Colon (tissue), 2 donors: ENCODE results near the gene HIPK4.
"Not testable (repeated sequence)": the region's sequence is repeated elsewhere in the genome, so short reads cannot be mapped to it uniquely, and the experiment has no call there.

Source experiments
- FAIRE-seq: peaks from 2 replicates; lab custom pipeline; 2012; peaks lifted over from hg19 to GRCh38; lab: Jason Lieb, UNC
- donor health status: control.
- donor health status: control.

Gene HIPK4, protein sequence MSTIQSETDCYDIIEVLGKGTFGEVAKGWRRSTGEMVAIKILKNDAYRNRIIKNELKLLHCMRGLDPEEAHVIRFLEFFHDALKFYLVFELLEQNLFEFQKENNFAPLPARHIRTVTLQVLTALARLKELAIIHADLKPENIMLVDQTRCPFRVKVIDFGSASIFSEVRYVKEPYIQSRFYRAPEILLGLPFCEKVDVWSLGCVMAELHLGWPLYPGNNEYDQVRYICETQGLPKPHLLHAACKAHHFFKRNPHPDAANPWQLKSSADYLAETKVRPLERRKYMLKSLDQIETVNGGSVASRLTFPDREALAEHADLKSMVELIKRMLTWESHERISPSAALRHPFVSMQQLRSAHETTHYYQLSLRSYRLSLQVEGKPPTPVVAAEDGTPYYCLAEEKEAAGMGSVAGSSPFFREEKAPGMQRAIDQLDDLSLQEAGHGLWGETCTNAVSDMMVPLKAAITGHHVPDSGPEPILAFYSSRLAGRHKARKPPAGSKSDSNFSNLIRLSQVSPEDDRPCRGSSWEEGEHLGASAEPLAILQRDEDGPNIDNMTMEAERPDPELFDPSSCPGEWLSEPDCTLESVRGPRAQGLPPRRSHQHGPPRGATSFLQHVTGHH

DNA sequence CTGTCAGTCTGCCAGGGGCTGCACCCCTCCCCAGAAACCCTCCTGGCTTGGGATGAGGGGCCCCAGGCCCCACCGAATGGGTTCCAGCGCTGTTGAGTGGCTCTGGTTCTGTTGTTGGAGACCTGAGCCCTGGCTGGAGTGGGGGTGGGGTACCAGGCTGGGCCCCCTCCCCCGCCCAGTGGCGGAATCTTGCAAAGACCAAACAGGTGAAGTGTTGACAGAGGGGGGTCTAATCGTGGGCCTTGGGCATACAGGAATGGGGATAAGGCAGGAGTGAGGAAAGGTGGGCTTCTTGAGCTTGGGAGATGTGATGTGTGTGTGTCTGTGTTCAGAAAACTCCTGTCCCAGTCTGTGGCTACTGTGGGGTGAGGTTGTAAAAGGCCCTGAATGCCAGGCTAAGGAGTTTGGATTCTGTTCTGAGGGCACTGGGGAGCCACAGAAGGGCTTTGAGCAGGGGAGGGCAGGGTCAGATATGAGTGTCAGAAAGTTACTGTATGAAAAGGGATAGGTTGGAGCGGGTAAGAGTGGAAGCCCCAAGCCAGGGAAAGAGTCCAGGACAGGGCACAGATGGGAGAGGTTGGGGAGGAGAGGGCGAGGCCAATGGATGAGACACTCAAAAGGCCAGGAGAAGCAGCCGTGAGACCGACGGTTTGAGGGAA, at the start of gene HIPK4:
Gene HIPK4, minus strand, starts transcription at position 98 of the 659 bp plus-strand sequence. CDS start 279 bp downstream, outside the sequence.
- FAIRE-seq, result no peak

DNA sequence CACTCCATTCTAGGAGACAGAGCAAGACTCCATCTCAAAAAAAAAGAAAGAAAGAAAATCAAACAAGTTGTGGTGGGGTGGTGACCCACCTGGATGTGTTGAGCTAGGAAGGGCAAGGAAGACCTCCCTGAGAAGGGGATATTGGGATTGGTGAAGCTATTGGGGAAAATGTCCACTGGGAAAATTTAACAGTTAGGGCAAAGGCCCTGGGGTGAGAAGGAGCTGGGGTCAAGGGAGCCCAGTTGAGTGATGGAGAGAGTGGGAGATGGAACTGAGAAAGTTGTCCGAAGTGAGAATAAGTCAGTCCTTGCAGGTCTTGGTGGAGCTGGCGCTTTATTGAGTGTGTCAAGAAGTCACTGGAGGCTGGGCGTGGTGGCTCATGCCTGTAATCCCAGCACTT, 48.3 kb upstream of the HIPK4 start:
- no peak for FAIRE-seq

DNA sequence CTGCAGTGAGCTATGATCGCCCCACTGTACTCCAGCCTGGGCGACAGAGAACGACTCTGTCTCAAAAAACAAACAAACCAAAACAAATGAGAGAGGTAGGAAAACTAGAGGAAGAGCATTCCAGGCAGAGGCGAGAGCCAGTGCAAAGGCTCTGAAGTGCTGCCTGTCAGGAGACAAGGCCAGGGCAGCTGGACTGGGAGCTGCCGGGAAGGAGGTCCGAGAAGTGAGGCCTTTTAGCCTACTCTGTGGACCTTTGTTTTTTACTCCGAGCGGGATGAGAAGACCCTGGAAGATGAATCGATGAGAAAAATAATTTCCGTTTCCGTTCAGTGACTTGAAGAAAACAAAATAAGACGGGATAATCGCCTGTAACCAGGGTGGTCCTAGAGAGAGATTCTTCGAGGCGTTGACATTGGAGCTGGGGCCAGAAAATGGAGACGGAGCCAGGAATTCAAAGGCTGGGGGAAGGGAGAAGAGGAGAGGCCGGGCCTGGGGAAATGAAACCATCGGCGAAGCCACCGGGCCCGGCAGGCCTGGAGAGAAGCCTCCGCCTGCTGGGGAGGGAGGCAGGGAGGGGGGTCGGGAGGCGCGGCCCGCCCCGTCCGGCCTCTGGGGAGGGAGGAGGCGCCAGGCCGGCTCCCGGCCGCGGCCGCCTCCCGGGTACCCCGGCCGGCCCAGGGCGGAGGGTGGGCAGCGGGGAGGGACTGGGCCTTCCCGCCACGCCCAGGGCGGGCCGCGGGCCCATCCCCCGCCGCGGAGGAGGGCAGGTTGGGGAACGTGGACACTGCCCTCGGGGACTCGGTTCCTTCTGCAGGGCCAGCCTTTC, 43.6 kb upstream of the HIPK4 start:
- no peak for FAIRE-seq

DNA sequence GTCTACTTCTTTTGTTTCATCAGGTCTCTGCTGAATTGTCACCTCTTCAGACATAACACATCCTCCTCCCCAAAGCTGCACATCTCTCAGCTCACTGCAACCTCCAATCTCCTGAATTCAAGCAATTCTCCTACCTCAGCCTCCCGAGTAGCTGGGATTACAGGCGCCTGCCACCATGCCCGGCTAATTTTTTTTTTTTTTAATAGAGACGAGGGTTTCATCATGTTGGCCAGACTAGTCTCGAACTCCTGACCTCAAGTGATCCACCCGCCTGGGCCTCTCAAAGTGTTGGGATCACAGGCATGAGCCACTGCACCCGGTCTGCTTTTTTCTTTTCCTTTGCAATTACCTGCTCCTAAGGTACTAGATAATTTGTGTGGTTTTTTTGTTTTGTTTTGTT, 42.8 kb upstream of the HIPK4 start:
- FAIRE-seq, result not testable (repeated sequence)

DNA sequence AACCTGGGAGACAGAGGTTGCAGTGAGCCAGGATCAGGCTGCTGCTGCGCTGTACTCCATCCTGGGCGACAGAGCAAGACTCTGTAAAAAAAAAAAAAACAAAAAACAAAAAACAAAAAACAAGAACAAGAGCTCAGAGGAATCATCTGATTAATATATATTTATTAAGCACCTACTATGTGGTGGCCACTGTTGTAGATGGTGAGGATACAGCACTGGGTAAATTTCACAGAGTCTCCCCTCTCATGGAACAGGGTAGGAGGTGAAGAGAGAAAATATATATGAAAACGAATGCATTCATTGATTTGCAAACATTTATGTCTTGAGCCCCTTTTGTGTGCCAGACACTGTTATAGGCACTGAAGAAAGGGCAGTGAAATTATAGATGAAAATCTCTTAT, 41.7 kb upstream of the HIPK4 start:
- no peak for FAIRE-seq

DNA sequence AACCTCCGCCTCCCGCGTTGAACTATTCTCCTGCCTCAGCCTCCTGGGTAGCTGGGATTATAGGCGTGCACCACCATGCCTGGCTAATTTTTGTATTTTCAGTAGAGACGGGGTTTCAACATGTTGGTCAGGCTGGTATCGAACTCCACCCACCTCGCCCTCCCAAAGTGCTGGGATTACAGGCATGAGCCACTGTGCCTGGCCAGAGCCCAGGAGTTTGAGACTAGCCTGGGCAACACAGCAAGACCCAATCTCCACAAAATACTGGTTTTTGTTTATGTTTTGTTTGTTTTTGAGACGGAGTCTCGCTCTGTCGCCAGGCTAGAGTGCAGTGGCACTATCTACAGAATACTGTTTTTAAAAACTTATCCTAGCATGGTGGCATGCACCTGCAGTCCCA, 40.3 kb upstream of the HIPK4 start:
- not testable (repeated sequence) for FAIRE-seq

DNA sequence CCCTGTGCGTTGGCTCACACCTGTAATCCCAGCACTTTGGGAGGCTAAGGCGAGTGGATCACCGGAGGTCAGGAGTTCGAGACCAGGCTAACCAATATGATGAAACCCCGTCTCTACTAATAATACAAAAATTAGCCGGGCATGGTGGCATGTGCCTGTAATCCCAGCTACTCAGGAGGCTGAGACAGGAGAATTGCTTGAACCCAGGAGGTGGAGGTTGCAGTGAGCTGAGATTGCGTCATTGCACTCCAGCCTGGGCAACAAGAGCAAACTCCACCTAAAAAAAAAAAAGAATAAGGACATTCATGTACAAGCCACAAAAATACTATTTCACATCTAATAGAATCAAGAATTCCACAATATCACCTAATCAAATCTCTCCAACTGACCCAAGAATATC, 38.2 kb upstream of the HIPK4 start:
- FAIRE-seq, result not testable (repeated sequence)

DNA sequence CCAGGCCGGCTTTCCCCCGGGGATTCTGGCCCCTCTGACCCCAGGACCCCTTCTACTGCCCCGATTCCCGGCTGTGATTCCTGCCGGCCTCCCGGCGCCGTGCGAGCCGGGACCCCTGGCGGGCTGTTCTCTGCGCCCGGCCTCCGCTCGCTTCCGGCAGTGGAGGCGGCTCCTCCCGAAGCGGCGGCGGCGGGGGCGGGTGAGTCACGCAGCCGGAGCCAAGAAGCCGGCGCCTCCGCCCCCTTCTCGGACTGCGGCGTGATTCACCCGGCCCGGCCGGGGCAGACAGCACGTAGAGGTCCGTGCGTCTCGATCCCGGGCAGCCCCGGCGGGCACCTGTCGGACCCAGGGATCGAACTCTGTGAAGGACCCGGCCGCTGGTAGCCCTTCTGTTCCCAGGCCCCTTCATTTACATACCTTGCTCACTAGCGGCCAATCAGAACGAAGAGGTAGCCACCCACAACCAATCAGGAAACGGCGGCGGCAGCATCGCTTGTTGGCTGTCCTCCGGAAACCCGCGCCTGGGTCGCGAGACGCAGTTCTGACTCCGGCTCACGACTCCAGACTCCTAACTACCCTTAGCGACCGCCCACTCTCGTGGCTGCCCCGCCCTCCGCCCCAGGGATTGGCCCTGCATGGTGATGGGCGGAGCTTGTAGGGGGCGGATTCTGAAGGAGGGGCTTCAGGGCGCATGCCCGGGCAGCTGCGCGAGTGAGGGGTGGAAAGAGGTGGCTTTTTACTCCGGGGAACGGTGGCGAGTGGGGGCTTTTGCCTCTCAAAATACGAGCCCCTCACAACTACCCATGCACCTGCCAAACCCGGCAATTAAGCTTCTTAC, 35.7 kb upstream of the HIPK4 start, which contains the start of gene SERTAD1:
Gene SERTAD1, minus strand, starts transcription at position 543 of the 838 bp plus-strand sequence. CDS start 2,446 bp downstream, outside the sequence.
- FAIRE-seq, result peak; percentile 21

DNA sequence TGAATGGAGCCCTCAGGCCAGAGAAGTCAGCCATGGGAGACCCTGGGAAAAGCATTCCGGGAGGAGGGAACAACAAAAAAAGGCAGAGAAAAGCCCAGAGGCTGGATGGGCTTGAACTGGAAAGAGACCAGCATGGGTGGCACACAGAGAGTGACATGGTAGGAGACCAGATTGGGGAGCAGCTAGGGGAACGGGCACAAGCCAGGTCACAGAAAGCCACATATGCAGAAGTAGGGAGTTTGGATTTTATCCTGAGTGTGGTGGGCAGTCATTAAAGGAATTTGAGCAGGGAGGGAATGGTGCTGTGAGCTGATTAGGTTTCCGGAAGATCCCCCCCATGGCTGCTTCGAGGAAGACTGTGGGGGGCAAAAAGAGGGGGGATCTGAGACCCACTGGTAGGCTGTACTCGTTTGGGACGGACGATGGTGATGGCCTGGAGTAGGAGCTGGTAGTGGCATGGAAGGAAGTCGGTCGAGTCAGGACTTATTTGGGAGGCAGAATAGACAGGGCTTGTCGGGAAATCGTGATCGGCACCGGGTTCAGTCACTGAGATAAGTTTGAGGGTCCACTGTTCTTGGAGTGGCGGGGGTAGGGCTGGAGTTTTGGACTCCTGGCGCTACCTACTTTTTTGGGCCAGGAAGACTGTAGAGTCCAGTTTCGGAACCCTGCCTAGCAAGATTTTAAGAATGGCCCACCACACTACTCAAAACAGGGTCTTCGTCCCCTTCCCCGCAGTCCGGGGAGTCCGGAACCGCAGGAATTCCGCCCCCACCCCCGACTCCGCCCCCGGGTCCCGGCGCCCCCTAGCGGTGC, 34.9 kb upstream of the HIPK4 start:
- no peak for FAIRE-seq

DNA sequence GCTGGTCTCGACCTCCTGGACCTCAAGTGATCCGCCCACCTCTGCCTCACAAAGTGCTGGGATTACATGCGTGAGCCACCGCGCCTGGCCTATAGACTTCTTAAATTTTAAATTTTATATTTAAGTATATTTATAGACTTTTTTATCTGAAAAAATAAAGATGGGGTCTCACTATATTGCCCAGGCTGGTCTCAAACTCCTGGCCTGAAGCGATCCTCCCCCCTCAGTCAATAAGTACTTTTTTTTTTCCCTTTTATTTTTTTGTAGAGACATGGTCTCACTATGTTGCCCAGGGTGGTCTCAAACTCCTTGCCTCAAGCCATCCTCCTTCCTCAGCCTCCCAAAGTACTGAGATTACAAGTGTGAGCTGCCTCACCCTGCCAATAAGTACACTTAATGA, 34.0 kb upstream of the HIPK4 start:
- FAIRE-seq, result no peak

DNA sequence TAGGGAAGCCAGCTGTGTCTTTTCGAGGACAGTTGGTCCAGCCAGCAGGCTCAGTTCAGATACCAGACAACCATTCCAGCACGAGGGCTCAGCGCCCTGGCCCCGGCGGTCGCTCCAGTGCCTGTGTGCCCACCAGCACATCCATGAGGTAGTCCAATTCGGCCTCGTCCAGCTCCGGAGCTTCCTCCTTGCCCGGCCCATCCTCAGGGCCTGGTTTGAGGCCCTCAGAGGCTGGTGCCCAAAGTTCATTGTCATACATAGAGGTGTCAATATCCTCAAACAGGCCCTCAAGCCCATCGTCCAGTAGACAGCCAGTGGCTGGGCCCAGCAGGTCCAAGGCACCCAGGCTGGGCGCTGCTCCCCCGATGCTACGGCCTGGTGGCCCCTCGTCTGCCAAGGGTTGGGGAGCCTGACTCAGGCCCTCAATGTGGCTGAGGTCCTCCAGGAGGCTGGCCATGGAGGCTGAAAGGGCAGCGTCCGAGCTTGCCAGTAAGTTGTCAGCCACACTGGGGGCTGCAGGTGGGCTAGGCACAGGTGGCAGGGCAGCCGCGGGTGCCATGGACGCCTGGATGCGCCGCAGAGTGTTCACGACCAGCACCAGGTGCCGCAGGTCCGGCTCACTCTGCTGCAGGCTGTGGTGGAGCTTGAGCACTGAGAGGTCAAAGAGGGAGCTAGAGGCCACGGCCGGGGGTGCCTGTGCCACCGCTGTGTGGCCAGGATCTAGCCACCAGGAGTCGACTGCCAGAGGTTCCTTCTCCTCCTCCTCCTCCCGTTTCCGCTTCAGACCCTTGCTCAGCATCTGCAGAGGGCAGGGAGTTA, 33.0 kb upstream of the HIPK4 start:
- FAIRE-seq, result no peak

DNA sequence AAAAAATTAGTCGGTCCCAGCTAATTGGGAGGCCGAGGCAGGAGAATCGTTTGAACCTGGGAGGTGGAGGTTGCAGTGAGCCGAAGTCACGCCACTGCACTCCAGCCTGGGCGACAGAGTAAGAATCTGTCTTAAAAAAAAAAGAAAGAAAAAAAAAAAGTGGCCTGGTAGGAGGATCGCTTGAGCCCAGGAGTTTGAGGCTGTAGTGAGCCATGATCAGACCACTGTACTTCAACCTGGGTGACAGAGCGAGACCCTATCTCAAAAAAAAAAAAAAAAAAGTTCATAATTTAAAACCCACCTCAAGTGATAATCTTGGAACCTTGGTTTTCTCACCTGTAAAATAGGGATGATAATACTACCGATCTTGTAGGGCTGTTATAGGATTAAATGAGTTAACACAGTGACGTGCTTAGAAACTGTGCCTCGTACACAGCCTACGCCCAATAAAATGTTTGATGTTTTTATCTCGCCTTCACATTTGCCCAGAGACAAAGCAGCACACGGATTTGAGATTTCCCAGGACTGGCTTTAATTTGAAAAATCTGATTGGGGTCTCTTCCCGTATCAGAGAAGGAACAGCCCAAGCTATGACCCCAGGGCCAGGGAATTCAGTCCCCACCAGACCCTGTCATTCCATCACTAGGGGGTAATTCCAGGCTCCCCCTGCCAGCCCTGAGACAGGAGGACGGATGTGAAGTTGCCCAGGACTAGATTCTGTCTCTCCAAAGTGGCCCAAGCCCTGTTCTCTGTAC, 32.2 kb upstream of the HIPK4 start:
- FAIRE-seq, result no peak

DNA sequence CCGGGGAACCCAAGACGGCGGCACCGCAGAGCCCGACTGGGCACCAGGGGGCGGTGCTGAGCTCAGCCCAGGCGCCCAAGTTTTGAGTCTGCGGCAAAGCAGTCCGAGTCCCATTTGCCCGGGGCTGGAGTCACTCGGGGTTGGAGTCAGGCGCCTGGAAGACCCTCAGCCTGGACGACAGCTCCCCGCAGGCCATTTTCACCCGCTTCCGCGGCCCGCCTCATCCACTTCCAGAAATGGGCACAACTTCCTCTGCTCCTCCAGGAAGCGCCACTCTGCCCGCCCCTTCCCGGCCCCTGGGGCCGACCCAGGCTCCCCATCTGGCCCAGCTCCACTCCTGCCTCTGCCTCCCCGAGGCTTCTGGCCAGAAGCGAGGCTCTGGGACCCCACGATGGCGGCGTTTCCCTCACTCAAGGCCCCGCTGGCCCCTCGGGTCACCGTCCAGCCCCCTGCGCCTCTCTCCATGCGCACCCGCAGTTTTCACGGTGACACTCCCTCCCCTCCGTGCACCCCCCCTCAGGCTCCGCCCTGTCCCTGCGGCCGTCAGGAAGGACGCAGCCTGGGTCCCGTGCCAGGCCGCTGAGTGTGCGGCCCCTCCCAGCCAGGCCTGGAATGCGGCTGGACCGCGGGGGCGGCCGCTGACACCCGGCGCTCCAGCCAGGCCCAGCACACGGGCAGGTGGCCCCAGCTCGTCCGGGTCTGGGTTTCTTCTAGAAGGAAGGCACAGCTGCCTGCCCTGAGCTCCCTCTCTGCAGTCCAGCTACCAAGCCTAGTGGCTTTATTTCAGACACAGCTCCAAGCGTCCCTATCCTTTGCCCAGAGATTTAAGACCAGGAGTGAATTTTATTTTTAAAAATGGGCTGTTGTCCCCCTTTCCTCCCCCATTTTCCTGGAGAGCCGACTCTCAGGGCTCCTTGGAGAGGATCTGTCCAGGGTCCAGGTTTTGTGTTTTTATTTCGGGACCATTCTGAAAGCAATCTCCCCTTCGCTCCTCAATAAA, 31.1 kb upstream of the HIPK4 start:
- FAIRE-seq, result no peak

DNA sequence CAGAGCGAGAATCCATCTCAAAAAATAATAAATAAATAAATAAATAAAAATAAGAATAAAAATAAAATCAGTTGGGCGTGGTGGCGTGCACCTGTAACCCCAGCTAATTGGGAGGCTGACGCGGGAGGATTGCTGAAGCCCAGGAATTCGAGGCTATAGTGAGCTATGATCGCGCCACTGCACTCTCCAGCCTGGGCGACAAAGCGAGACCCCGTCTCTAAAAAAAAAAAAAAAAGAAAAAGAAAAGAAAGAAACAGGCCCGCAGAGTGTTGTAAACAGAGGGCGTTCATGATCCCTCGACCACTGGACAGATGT, 30.4 kb upstream of the HIPK4 start:
- FAIRE-seq, result no peak

DNA sequence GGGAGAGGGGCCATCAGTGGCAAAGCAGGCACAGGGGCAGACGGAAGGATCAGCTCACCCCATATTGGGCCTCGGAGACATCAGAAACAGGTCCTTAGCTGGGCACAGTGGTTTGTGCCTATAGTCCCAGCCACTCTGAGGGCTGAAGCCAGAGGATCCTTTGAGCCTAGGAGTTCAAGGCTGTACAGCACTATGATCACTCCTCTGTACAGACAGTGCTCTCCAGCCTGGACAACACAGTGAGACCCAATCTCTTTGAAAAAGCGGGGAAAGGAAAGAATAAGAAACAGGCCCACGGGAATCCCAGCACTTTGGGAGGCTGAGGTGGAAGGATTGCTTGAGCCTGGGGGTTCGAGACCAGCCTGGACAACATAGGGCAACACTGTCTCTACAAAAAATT, 29.8 kb upstream of the HIPK4 start:
- no peak for FAIRE-seq

DNA sequence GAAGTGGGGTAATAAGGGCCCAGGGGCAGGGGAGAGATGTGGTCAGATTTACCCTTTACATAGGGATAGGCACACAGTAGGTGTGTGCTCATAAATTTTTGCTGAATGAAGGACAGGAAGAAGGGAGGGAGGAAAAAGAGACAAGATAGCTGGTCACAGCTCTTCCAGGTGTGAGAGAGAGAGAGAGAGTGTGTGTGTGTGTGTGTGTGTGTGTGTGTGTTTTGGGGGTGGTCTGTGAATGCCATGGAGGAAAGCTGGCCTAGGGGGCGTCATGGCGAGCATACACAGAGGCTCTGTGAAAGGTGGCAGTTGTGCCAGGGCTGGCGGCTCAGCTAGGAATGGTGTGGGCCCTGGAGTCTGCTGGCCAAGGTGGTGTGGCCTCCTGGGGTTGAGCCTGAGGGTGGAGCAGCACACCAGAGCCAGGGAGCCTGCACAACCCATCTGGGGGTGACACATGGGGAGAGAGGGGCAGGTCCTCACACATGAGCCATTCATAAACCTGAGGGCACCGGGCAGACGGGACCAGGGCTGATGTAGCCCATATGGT, 29.2 kb upstream of the HIPK4 start:
- FAIRE-seq, result no peak

DNA sequence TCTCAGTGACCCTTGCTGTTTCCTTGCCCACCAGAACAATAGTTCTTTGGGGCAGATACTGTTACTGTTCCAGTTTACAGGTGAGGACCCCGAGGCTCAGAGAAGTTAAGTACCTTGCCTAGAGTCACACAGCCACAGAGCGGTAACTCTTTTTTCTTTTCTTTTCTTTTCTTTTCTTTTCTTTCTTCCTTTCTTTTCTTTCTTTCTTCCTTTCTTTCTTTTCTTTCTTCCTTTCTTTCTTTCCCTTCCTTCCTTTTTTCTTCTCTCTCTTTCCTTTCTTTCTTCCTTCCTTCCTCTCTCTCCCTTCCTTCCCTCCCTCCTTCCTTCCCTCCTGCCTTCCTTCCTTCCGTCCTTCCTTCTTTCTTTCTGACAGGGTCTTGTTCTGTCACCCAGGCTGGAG, 28.1 kb upstream of the HIPK4 start:
- FAIRE-seq, result no peak

DNA sequence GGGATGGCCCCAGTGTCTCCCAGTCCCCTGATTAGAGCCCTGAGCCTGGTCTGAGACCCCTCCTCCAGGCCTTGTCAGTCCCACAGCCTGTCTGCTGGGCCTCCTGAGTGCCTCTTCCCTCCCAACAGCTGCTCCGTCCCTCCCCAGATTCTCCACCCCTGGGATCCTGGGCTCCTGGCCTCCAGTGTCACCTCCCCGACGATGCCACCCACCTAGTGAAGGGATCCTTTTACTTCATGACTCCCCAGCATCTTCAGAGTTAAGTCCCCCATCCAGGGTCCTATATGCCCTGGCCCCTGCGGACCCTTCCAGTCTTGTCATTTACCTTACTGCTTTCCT, 27.6 kb upstream of the HIPK4 start:
- no peak for FAIRE-seq
